ENCODE measurements around the gene GRID1.

GRID1 gene

DNA sequence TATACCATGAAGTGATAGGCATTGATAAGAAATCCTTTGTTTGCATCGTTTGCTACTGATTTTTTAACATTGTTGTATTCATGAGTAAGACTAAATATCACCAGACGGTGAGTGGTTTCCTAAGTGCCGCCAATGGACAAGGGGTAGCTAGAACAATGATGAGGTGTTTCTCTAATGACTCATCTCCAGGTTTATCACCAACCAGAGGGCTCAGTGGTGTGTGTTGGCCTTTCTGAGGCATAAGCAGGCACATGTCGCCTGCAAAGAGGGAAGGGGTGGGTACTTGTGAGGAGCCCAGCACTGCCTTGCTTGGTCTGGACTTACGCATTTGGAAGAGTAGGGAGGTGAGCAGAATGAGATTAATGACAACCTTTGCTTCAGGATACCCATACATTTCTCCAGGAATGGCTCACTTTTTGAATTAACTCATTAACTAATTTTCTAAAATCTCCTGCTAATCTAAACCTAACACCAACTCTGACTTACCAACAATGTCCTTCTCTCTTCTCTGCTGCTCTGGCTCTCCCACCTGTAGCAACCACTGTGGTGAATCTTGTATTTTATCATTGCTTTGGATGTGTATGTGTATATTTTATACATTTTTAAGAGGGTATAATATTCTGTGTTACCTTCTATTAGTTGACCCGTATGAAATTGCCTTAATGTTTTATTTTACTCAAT is 722.6 kb downstream of the GRID1 start (continued):
- TF ChIP-seq, protein P1, sequence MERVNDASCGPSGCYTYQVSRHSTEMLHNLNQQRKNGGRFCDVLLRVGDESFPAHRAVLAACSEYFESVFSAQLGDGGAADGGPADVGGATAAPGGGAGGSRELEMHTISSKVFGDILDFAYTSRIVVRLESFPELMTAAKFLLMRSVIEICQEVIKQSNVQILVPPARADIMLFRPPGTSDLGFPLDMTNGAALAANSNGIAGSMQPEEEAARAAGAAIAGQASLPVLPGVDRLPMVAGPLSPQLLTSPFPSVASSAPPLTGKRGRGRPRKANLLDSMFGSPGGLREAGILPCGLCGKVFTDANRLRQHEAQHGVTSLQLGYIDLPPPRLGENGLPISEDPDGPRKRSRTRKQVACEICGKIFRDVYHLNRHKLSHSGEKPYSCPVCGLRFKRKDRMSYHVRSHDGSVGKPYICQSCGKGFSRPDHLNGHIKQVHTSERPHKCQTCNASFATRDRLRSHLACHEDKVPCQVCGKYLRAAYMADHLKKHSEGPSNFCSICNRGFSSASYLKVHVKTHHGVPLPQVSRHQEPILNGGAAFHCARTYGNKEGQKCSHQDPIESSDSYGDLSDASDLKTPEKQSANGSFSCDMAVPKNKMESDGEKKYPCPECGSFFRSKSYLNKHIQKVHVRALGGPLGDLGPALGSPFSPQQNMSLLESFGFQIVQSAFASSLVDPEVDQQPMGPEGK (tag by site-specific recombination; IDR thresholded peaks at IDR 0.05): peak; percentile 23; the same call in 1 of the 2 replicates
- TF ChIP-seq PRDM4 (tag by site-specific recombination; IDR thresholded peaks at IDR 0.05) (0 out of 2 replicates have a peak, but pooled peaks have one; percentile 19), GFI1B (tag by site-specific recombination; IDR thresholded peaks at IDR 0.05) (peak; percentile 65; the same call in 1 of the 2 replicates), ZNF391 (tag by site-specific recombination; IDR thresholded peaks at IDR 0.05; ENCODE audit: borderline replicate concordance, low read depth) (peak; percentile 35; the same call in 1 of the 2 replicates), ZNF629 (tag by site-specific recombination; IDR thresholded peaks at IDR 0.05) (peak; percentile 86), SP3 (tag by site-specific recombination; IDR thresholded peaks at IDR 0.05) (peak; percentile 61; the same call in 1 of the 2 replicates), SCRT2 (tag by site-specific recombination; IDR thresholded peaks at IDR 0.05) (peak; percentile 74; the same call in 1 of the 2 replicates), KLF10 (tag by site-specific recombination; IDR thresholded peaks at IDR 0.05) (peak; percentile 37), ZNF600 (tag by site-specific recombination; IDR thresholded peaks at IDR 0.05) (peak; percentile 99), ZNF639 (tag by site-specific recombination; IDR thresholded peaks at IDR 0.05) (peak; percentile 88), ZNF404 (tag by site-specific recombination; IDR thresholded peaks at IDR 0.05) (no peak), ZNF132 (tag by site-specific recombination; IDR thresholded peaks at IDR 0.05; ENCODE audit: borderline replicate concordance) (no peak), ZNF26 (tag by site-specific recombination; IDR thresholded peaks at IDR 0.05) (no peak), GLIS1 (tag by site-specific recombination; IDR thresholded peaks at IDR 0.05) (peak; percentile 81), ZNF777 (tag by site-specific recombination; IDR thresholded peaks at IDR 0.05; ENCODE audit: borderline replicate concordance) (no peak), OSR2 (tag by site-specific recombination; IDR thresholded peaks at IDR 0.05) (peak; percentile 88), ZNF175 (tag by site-specific recombination; IDR thresholded peaks at IDR 0.05) (no peak), ZNF843 (tag by site-specific recombination; IDR thresholded peaks at IDR 0.05) (peak; percentile 74), ZBTB21 (tag by site-specific recombination; IDR thresholded peaks at IDR 0.05) (0 out of 2 replicates have a peak, but pooled peaks have one; percentile 22), ZEB2 (tag by site-specific recombination; IDR thresholded peaks at IDR 0.05) (0 out of 2 replicates have a peak, but pooled peaks have one; percentile 39), FEZF1 (tag by site-specific recombination; IDR thresholded peaks at IDR 0.05) (peak; percentile 73)
- TF ChIP-seq, protein P2, sequence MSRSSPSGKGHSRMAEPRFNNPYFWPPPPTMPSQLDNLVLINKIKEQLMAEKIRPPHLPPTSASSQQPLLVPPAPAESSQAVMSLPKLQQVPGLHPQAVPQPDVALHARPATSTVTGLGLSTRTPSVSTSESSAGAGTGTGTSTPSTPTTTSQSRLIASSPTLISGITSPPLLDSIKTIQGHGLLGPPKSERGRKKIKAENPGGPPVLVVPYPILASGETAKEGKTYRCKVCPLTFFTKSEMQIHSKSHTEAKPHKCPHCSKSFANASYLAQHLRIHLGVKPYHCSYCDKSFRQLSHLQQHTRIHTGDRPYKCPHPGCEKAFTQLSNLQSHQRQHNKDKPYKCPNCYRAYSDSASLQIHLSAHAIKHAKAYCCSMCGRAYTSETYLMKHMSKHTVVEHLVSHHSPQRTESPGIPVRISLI (tag by site-specific recombination; IDR thresholded peaks at IDR 0.05): peak; percentile 85
- TF ChIP-seq, protein P3, sequence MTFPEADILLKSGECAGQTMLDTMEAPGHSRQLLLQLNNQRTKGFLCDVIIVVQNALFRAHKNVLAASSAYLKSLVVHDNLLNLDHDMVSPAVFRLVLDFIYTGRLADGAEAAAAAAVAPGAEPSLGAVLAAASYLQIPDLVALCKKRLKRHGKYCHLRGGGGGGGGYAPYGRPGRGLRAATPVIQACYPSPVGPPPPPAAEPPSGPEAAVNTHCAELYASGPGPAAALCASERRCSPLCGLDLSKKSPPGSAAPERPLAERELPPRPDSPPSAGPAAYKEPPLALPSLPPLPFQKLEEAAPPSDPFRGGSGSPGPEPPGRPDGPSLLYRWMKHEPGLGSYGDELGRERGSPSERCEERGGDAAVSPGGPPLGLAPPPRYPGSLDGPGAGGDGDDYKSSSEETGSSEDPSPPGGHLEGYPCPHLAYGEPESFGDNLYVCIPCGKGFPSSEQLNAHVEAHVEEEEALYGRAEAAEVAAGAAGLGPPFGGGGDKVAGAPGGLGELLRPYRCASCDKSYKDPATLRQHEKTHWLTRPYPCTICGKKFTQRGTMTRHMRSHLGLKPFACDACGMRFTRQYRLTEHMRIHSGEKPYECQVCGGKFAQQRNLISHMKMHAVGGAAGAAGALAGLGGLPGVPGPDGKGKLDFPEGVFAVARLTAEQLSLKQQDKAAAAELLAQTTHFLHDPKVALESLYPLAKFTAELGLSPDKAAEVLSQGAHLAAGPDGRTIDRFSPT (tag by site-specific recombination; IDR thresholded peaks at IDR 0.05): no peak
- TF ChIP-seq, protein P4, sequence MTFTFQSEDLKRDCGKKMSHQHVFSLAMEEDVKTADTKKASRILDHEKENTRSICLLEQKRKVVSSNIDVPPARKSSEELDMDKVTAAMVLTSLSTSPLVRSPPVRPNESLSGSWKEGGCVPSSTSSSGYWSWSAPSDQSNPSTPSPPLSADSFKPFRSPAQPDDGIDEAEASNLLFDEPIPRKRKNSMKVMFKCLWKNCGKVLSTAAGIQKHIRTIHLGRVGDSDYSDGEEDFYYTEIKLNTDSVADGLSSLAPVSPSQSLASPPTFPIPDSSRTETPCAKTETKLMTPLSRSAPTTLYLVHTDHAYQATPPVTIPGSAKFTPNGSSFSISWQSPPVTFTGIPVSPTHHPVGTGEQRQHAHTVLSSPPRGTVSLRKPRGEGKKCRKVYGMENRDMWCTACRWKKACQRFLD (tag by site-specific recombination; IDR thresholded peaks at IDR 0.05): no peak
